ENCODE measurements around the gene ATAD3A.
"Not testable (repeated sequence)": the region's sequence is repeated elsewhere in the genome, so short reads cannot be mapped to it uniquely, and the experiment has no call there.

GRCh38 chr1:1526476-1526875, 14.5 kb downstream of the ATAD3A start:
- TF ChIP-seq CTCF, POLR2AphosphoS5 (IDR thresholded peaks at IDR 0.05): not testable (repeated sequence)
